HepG2 (cell line): ENCODE data around the gene C20orf96. TPM values are rescaled to one million over a fixed set of nuclear protein-coding genes. Genes with fewer than 3 reads are reported as not detected.

ENCODE experiments used
- AKAP8 ChIP-seq: sonication (generic); formaldehyde crosslinking; IDR thresholded peaks from 2 replicates; pipeline ENCODE4 v1.5.1; 2020; ENCODE audit warnings: mild to moderate bottlenecking, missing genetic modification reagents
- BCL6 ChIP-seq: IDR thresholded peaks from 2 replicates; pipeline ENCODE4 v1.6.1; 2016; ENCODE audit warnings: missing genetic modification reagents, missing compliant biosample characterization
- CENPX ChIP-seq: sonication (generic); formaldehyde crosslinking; IDR thresholded peaks from 2 replicates; pipeline ENCODE4 v1.9.0; 2021; ENCODE audit warnings: mild to moderate bottlenecking, missing genetic modification reagents, moderate library complexity
- DMAP1 ChIP-seq: IDR thresholded peaks from 2 replicates; pipeline ENCODE4 v1.6.1; 2016
- ERF ChIP-seq: IDR thresholded peaks from 2 replicates; pipeline ENCODE4 v1.6.1; 2018; ENCODE audit warnings: missing biosample characterization, missing genetic modification reagents
- FOXJ3 ChIP-seq: sonication (generic); formaldehyde crosslinking; IDR thresholded peaks from 2 replicates; pipeline ENCODE4 v1.4.0; 2020; ENCODE audit warnings: missing genetic modification reagents, mild to moderate bottlenecking, borderline replicate concordance
- HNRNPL ChIP-seq: fragments of 200-400 bp; formaldehyde crosslinking; IDR thresholded peaks from 2 replicates; pipeline ENCODE4 v1.6.1; 2017; ENCODE audit warnings: mild to moderate bottlenecking, low read depth, low read length
- IRF9 ChIP-seq: sonication (generic); formaldehyde crosslinking; IDR thresholded peaks from 2 replicates; pipeline ENCODE4 v1.8.0; 2022; ENCODE audit warnings: missing genetic modification reagents, mild to moderate bottlenecking, borderline replicate concordance
- KDM4B ChIP-seq: sonication (generic); formaldehyde crosslinking; IDR thresholded peaks from 2 replicates; pipeline ENCODE4 v1.4.0; 2020; ENCODE audit warnings: missing genetic modification reagents
- KLF11 ChIP-seq: IDR thresholded peaks from 2 replicates; pipeline ENCODE4 v1.6.1; 2016; ENCODE audit warnings: missing compliant biosample characterization
- NFATC3 ChIP-seq: sonication (generic); formaldehyde crosslinking; IDR thresholded peaks from 2 replicates; pipeline ENCODE4 v1.5.1; 2020; ENCODE audit warnings: mild to moderate bottlenecking, missing genetic modification reagents
- POGK ChIP-seq: sonication (generic); formaldehyde crosslinking; conservative IDR thresholded peaks from 2 replicates; pipeline ENCODE4 v1.8.0; 2022; ENCODE audit warnings: mild to moderate bottlenecking, moderate library complexity, missing genetic modification reagents
- POLR2A ChIP-seq, 2 experiments: IDR thresholded peaks; 2 replicates each; pipeline ENCODE4 v1.6.1; 2011; ENCODE audit warnings: low read depth in 2 of 2, low read length in 2 of 2, mild to moderate bottlenecking in 1 of 2, moderate library complexity in 1 of 2; ENCODE audit not compliant: insufficient read depth in 1 of 2
- RARA ChIP-seq: IDR thresholded peaks from 2 replicates; pipeline ENCODE4 v1.6.1; 2016; ENCODE audit warnings: missing genetic modification reagents, missing compliant biosample characterization
- SAP130 ChIP-seq: IDR thresholded peaks from 2 replicates; pipeline ENCODE4 v1.6.1; 2016; ENCODE audit warnings: low read depth
- TOE1 ChIP-seq: sonication (generic); formaldehyde crosslinking; IDR thresholded peaks from 2 replicates; pipeline ENCODE4 v1.4.0; 2020; ENCODE audit warnings: mild to moderate bottlenecking, missing genetic modification reagents
- U2AF1 ChIP-seq: fragments of 200-400 bp; formaldehyde crosslinking; optimal IDR thresholded peaks from 2 replicates; pipeline ENCODE3; 2017; ENCODE audit warnings: mild to moderate bottlenecking, low read depth, low read length
- ZBTB26 ChIP-seq: IDR thresholded peaks from 2 replicates; pipeline ENCODE4 v1.6.1; 2016; ENCODE audit warnings: missing compliant biosample characterization, missing genetic modification reagents, borderline replicate concordance
- ZC3H4 ChIP-seq: sonication (generic); formaldehyde crosslinking; IDR thresholded peaks from 2 replicates; pipeline ENCODE4 v1.4.0; 2020; ENCODE audit warnings: missing genetic modification reagents, borderline replicate concordance
- ZFP36L2 ChIP-seq: sonication (generic); formaldehyde crosslinking; IDR thresholded peaks from 2 replicates; pipeline ENCODE4 v1.4.0; 2020; ENCODE audit warnings: missing genetic modification reagents
- ZFP41 ChIP-seq: sonication (generic); formaldehyde crosslinking; IDR thresholded peaks from 2 replicates; pipeline ENCODE4 v1.4.0; 2020; ENCODE audit warnings: mild to moderate bottlenecking, missing genetic modification reagents, borderline replicate concordance
- ZMYM3 ChIP-seq: sonication (generic); formaldehyde crosslinking; IDR thresholded peaks from 2 replicates; pipeline ENCODE4 v1.5.1; 2020; ENCODE audit warnings: mild to moderate bottlenecking, missing genetic modification reagents
- ZNF337 ChIP-seq: sonication (generic); formaldehyde crosslinking; IDR thresholded peaks from 2 replicates; pipeline ENCODE4 v1.5.1; 2020; ENCODE audit warnings: missing genetic modification reagents, low read depth, mild to moderate bottlenecking, borderline replicate concordance
- ZNF709 ChIP-seq: sonication (generic); formaldehyde crosslinking; IDR thresholded peaks from 2 replicates; pipeline ENCODE4 v1.5.0; 2020; ENCODE audit warnings: mild to moderate bottlenecking, missing genetic modification reagents
- ZNF724P ChIP-seq: sonication (generic); formaldehyde crosslinking; IDR thresholded peaks from 2 replicates; pipeline ENCODE4 v1.8.0; 2022; ENCODE audit warnings: missing genetic modification reagents, borderline replicate concordance
- ZNF790 ChIP-seq: sonication (generic); formaldehyde crosslinking; IDR thresholded peaks from 2 replicates; pipeline ENCODE4 v1.8.0; 2022; ENCODE audit warnings: missing genetic modification reagents, mild to moderate bottlenecking, borderline replicate concordance
- ZNF878 ChIP-seq: sonication (generic); formaldehyde crosslinking; IDR thresholded peaks from 2 replicates; pipeline ENCODE4 v1.8.1; 2023; ENCODE audit warnings: mild to moderate bottlenecking, missing genetic modification reagents, moderate library complexity
- ZSCAN31 ChIP-seq: sonication (generic); formaldehyde crosslinking; IDR thresholded peaks from 2 replicates; pipeline ENCODE4 v1.5.0; 2020; ENCODE audit warnings: low read depth, mild to moderate bottlenecking, missing genetic modification reagents
- polyA plus RNA-seq, 8 experiments: library from polyadenylated mRNA; depleted of rRNA in 3 of 8; stranded (reverse) in 7 of 8; unstranded in 1 of 8; fragments of >200 nt; fragmentation: Illumina TruSeq in 4 of 8; extraction: Trizol in 4 of 8; gene quantifications; 2 replicates each; pipeline versions ENCODE4 v1.2.1 to v1.2.3, GENCODE V29; 2011 to 2016; ENCODE audit warnings: low read depth in 4 of 8, missing spikeins in 1 of 8, mixed read lengths in 1 of 8; ENCODE audit not compliant: insufficient read depth in 1 of 8
- total RNA-seq, 5 experiments: library from RNA; depleted of rRNA; stranded (reverse); fragments of >200 nt; fragmentation: Illumina TruSeq; extraction: Trizol; gene quantifications; 2 replicates each; pipeline ENCODE4 v1.2.3, GENCODE V29; 2016; ENCODE audit warnings: low read depth in 1 of 5

C20orf96 gene
- total and polyA plus RNA-seq, 2 of the 13 experiments (the other 11 are each of a cell fraction or from before 2014, with no cell fraction given): 3.8 to 20.6 TPM

- TF ChIP-seq POLR2A (IDR thresholded peaks at IDR 0.05; ENCODE audit: insufficient read depth in 1 of 2, low read depth in 2 of 2, low read length in 2 of 2) (peak in 1 of 2 experiments; percentile 60; a peak in 1 of 4 replicates), U2AF1 (no peak), ZBTB26 (CRISPR knock-in tag) (peak; percentile 69), ZFP36L2 (CRISPR knock-in tag) (peak; percentile 33; the same call in 1 of the 2 replicates), FOXJ3 (CRISPR knock-in tag) (no peak), ZNF878 (CRISPR knock-in tag) (no peak), TOE1 (CRISPR knock-in tag) (0 out of 2 replicates have a peak, but pooled peaks have one; percentile 29), HNRNPL (0 out of 2 replicates have a peak, but pooled peaks have one; percentile 17), IRF9 (CRISPR knock-in tag) (0 out of 2 replicates have a peak, but pooled peaks have one; percentile 4), ZMYM3 (CRISPR knock-in tag) (no peak), ZC3H4 (CRISPR knock-in tag) (0 out of 2 replicates have a peak, but pooled peaks have one; percentile 47), ZSCAN31 (CRISPR knock-in tag) (no peak), SAP130 (CRISPR knock-in tag) (no peak), BCL6 (peak; percentile 24; the same call in 1 of the 2 replicates), CENPX (CRISPR knock-in tag) (no peak), ZNF709 (CRISPR knock-in tag) (no peak; the same call in 1 of the 2 replicates), ZNF337 (CRISPR knock-in tag) (no peak), KLF11 (0 out of 2 replicates have a peak, but pooled peaks have one; percentile 15), NFATC3 (0 out of 2 replicates have a peak, but pooled peaks have one; percentile 4), DMAP1 (peak; percentile 50), ZNF724P (CRISPR knock-in tag) (peak; percentile 80; the same call in 1 of the 2 replicates), ERF (CRISPR knock-in tag) (peak; percentile 32; the same call in 1 of the 2 replicates), ZNF790 (CRISPR knock-in tag) (peak; percentile 49; the same call in 1 of the 2 replicates), ZFP41 (CRISPR knock-in tag) (0 out of 2 replicates have a peak, but pooled peaks have one; percentile 7), RARA (peak; percentile 35; the same call in 1 of the 2 replicates), AKAP8 (CRISPR knock-in tag) (peak; percentile 79), KDM4B (CRISPR knock-in tag) (peak; percentile 78; the same call in 1 of the 2 replicates), POGK (CRISPR knock-in tag) (peak; percentile 34; the same call in 1 of the 2 replicates)
These were observed 36.2 kb upstream of the C20orf96 start (continued) for GRCh38 chr20:326645-327185.
